Right cardiac atrium (tissue), 5 donors: ENCODE results near the gene STK39. TPM values are rescaled to one million over a fixed set of nuclear protein-coding genes. Genes with fewer than 3 reads are reported as not detected.

Experiments used
- ATAC-seq, 2 donors: fragments of 200-7000 bp; cut with Tn5 transposase; one replicate each; pipeline versions ENCODE4 v1.8.0 to v1.9.1; 2020; ENCODE audit warnings: moderate library complexity in 2 of 2, mild to moderate bottlenecking in 1 of 2
- DNase-seq, 3 donors: peaks; one replicate each; pipeline ENCODE4 v3.0.0-alpha.2; 2020
- H3K27ac ChIP-seq: one replicate; pipeline ENCODE4 v1.5.1; 2013; ENCODE audit warnings: mild to moderate bottlenecking, low read length, control low read depth, moderate library complexity
- H3K27me3 ChIP-seq: one replicate; pipeline ENCODE4 v1.6.1; 2013; ENCODE audit not compliant: control insufficient read depth, insufficient read depth
- H3K4me1 ChIP-seq: one replicate; pipeline ENCODE4 v1.6.1; 2013; ENCODE audit warnings: low read length; ENCODE audit not compliant: control insufficient read depth, insufficient read depth
- H3K4me3 ChIP-seq: one replicate; pipeline ENCODE4 v1.5.1; 2013; ENCODE audit warnings: low read length, control low read depth
- H3K9me3 ChIP-seq: one replicate; pipeline ENCODE4 v1.6.1; 2013; ENCODE audit warnings: low read length; ENCODE audit not compliant: control insufficient read depth
- WGBS: extraction: QIAGEN DNeasy Blood & Tissue Kit; methylation state at CpG from one replicate; pipeline ENCODE4 v1.1.7; 2013; 5-methylcytosine and 5-hydroxymethylcytosine counted together
- intact Hi-C, 4 donors: fragments of 100-400 bp; cut with DNase I; formaldehyde crosslinking; loops; one replicate each; pipeline versions ENCODE4 v1.11.0 to v1.14.0; 2022 to 2023
- polyA plus RNA-seq: library from polyadenylated mRNA; stranded (reverse); fragments of 200-250 nt; gene quantifications from one replicate; pipeline ENCODE4 v1.2.3, GENCODE V29; 2013
- total RNA-seq, 4 donors: library from RNA; stranded (reverse); fragmentation: NEBNext Ultra II Directional; extraction: Animal tissue kit (Norgen Biotek cat#: 25700); gene quantifications; one replicate each; pipeline ENCODE4 v1.2.1, GENCODE V29; 2021
- donor health status: healthy with polysubstance abuse.
- donor health status: DM: no; HTN: yes; CAD: no.
- donor health status: DM: no; HTN: no; CAD: no.
- donor health status: DM: no; HTN: yes; CAD: no; lungs with severe emphysema.
- donor health status: DM: yes; HTN: yes; CAD: no.

Gene STK39
- total and polyA plus RNA-seq, 5 donors, result 9.0 to 10.5 (median 10.2) TPM

- no peaks in the 10 kb centered on the region for H3K9me3 ChIP-seq
- intact Hi-C loops, result loop anchor here in 1 of 4 donors (10.0 kb wide), 1 partner anchor 98 kb away; no protein-coding TSS in a partner anchor
- WGBS, result 95% methylated on average over 5 of the region's 5 CpGs
Observed at GRCh38 chr2:168243061-168243460, 4.3 kb downstream of the STK39 start.

GRCh38 chr2:168241746-168242145 lies 5.6 kb downstream of the STK39 start:
- WGBS, result 65% methylated on average over 5 of the region's 5 CpGs
- Histone ChIP-seq H3K4me3 (no peak overlapping the region), H3K27ac (no peak overlapping the region), H3K27me3 (no peaks in the 10 kb centered on the region), H3K9me3 (no peaks in the 10 kb centered on the region), H3K4me1 (peaks cover 8% of the 10 kb centered on the region)
- DNase-seq (no peak), ATAC-seq (no peak)
- intact Hi-C loops, result loop anchor here in 1 of 4 donors (10.0 kb wide), 1 partner anchor 97 kb away; no protein-coding TSS in a partner anchor

More at GRCh38 chr2:168243061-168243460, 4.3 kb downstream of the STK39 start:
- no peaks in the 10 kb centered on the region for H3K27me3 ChIP-seq
- no peak overlapping the region for H3K27ac ChIP-seq
- peaks cover 8% of the 10 kb centered on the region for H3K4me1 ChIP-seq
- ATAC-seq (no peak), DNase-seq (no peak)
- no peak overlapping the region for H3K4me3 ChIP-seq

- no peaks in the 10 kb centered on the region for H3K9me3 ChIP-seq
- ATAC-seq (peak; percentile 32 to 50), DNase-seq (no peak)
- peaks cover 8% of the 10 kb centered on the region for H3K4me1 ChIP-seq
- no peak overlapping the region for H3K4me3 ChIP-seq
- H3K27ac ChIP-seq, result peak overlapping the region; percentile 1
- H3K27me3 ChIP-seq, result no peaks in the 10 kb centered on the region
- 41% methylated on average over 5 of the region's 5 CpGs for WGBS
- intact Hi-C loops, result loop anchor here in 1 of 4 donors (10.0 kb wide), 1 partner anchor 96 kb away; no protein-coding TSS in a partner anchor
Observed at GRCh38 chr2:168241208-168241607, 6.2 kb downstream of the STK39 start.

- Histone ChIP-seq H3K27ac (no peak overlapping the region), H3K4me3 (no peak overlapping the region), H3K27me3 (no peaks in the 10 kb centered on the region), H3K4me1 (peaks cover 6% of the 10 kb centered on the region), H3K9me3 (no peaks in the 10 kb centered on the region)
- ATAC-seq (no peak), DNase-seq (no peak)
- intact Hi-C loops, result no loop called here
- 83% methylated on average over 5 of the region's 5 CpGs for WGBS
Observed at GRCh38 chr2:168239281-168239680, 8.1 kb downstream of the STK39 start.

GRCh38 chr2:168237741-168238140 lies 9.7 kb downstream of the STK39 start:
- Histone ChIP-seq H3K27ac (no peak overlapping the region), H3K27me3 (no peaks in the 10 kb centered on the region), H3K4me3 (no peak overlapping the region), H3K4me1 (peaks cover 6% of the 10 kb centered on the region), H3K9me3 (no peaks in the 10 kb centered on the region)
- ATAC-seq (no peak), DNase-seq (no peak)
- intact Hi-C loops, result no loop called here
- 93% methylated on average over 1 of the region's 1 CpG for whole genome bisulfite sequencing

- H3K9me3 ChIP-seq, result no peaks in the 10 kb centered on the region
- H3K27me3 ChIP-seq, result no peaks in the 10 kb centered on the region
- DNase-seq (no peak), ATAC-seq (no peak)
- intact Hi-C loops, result no loop called here
- H3K4me1 ChIP-seq, result no peaks in the 10 kb centered on the region
- no peak overlapping the region for H3K27ac ChIP-seq
- H3K4me3 ChIP-seq, result no peak overlapping the region
- 91% methylated on average over 2 of the region's 2 CpGs for WGBS
Observed at GRCh38 chr2:168234407-168235085, 12.8 kb downstream of the STK39 start.

- ATAC-seq, result no peak
- no peak overlapping the region for H3K4me3 ChIP-seq
- no peak for DNase-seq
- H3K4me1 ChIP-seq, result no peaks in the 10 kb centered on the region
- H3K27me3 ChIP-seq, result no peaks in the 10 kb centered on the region
- intact Hi-C loops, result no loop called here
- H3K9me3 ChIP-seq, result no peaks in the 10 kb centered on the region
- H3K27ac ChIP-seq, result no peak overlapping the region
- 86% methylated on average over 5 of the region's 5 CpGs for WGBS
Observed at GRCh38 chr2:168233726-168234406, 13.5 kb downstream of the STK39 start.

GRCh38 chr2:168233166-168233565 lies 14.2 kb downstream of the STK39 start:
- Histone ChIP-seq H3K4me3 (no peak overlapping the region), H3K4me1 (no peaks in the 10 kb centered on the region), H3K9me3 (no peaks in the 10 kb centered on the region), H3K27ac (no peak overlapping the region), H3K27me3 (no peaks in the 10 kb centered on the region)
- ATAC-seq, result peak in 1 of 2 donors; percentile 43
- intact Hi-C loops, result no loop called here
- 81% methylated on average over 2 of the region's 2 CpGs for WGBS
- no peak for DNase-seq

GRCh38 chr2:168231609-168232241 lies 15.7 kb downstream of the STK39 start:
- DNase-seq, result peak in 1 of 3 donors; percentile 46
- 87% methylated on average over 7 of the region's 7 CpGs for WGBS
- H3K4me1 ChIP-seq, result no peaks in the 10 kb centered on the region
- H3K27ac ChIP-seq, result no peak overlapping the region
- H3K4me3 ChIP-seq, result no peak overlapping the region
- H3K9me3 ChIP-seq, result no peaks in the 10 kb centered on the region
- ATAC-seq, result peak in 1 of 2 donors; percentile 38
- intact Hi-C loops, result no loop called here
- H3K27me3 ChIP-seq, result no peaks in the 10 kb centered on the region

GRCh38 chr2:168230389-168230788 lies 17.0 kb downstream of the STK39 start:
- no peaks in the 10 kb centered on the region for H3K4me1 ChIP-seq
- no peak overlapping the region for H3K4me3 ChIP-seq
- no peaks in the 10 kb centered on the region for H3K9me3 ChIP-seq
- intact Hi-C loops, result no loop called here
- no peaks in the 10 kb centered on the region for H3K27me3 ChIP-seq
- DNase-seq (no peak), ATAC-seq (no peak)
- 96% methylated on average over 5 of the region's 5 CpGs for WGBS
- H3K27ac ChIP-seq, result no peak overlapping the region

GRCh38 chr2:168224346-168224745 lies 23.0 kb downstream of the STK39 start:
- ATAC-seq (no peak), DNase-seq (no peak)
- no peak overlapping the region for H3K4me3 ChIP-seq
- whole genome bisulfite sequencing, result 96% methylated on average over 2 of the region's 2 CpGs
- H3K9me3 ChIP-seq, result no peaks in the 10 kb centered on the region
- intact Hi-C loops, result no loop called here
- H3K27me3 ChIP-seq, result no peaks in the 10 kb centered on the region
- H3K27ac ChIP-seq, result no peak overlapping the region
- peaks cover 5% of the 10 kb centered on the region for H3K4me1 ChIP-seq
